HepG2 (cell line): ENCODE data around the gene SLC34A3. TPM values are rescaled to one million over a fixed set of nuclear protein-coding genes. Genes with fewer than 3 reads are reported as not detected.
A peak's percentile ranks its signal among the peaks of the same experiment; 100 is the strongest.

Experiments used
- CC2D1A ChIP-seq: sonication (generic); formaldehyde crosslinking; IDR thresholded peaks from 2 replicates; pipeline ENCODE4 v1.8.1; 2023; ENCODE audit warnings: mild to moderate bottlenecking, missing genetic modification reagents
- CREB1 ChIP-seq, 2 experiments: fragments of 450-650 bp in 1 of 2; IDR thresholded peaks; 2 replicates each; pipeline ENCODE4 v1.6.1; 2016 to 2017; ENCODE audit warnings: control low read depth in 1 of 2, mild to moderate bottlenecking in 1 of 2, missing compliant biosample characterization in 1 of 2, missing genetic modification characterization in 1 of 2
- DNMT1 ChIP-seq: sonication (generic); formaldehyde crosslinking; IDR thresholded peaks from 2 replicates; pipeline ENCODE4 v1.5.1; 2020; ENCODE audit warnings: mild to moderate bottlenecking, missing genetic modification reagents
- FOXA1 ChIP-seq, 2 experiments: fragments of 450-650 bp in 1 of 2; sonication (generic) in 1 of 2; formaldehyde crosslinking in 1 of 2; IDR thresholded peaks; 2 replicates each; pipeline versions ENCODE4 v1.4.0 to v1.6.1; 2016 to 2020; ENCODE audit warnings: missing genetic modification reagents in 1 of 2
- FOXK2 ChIP-seq: fragments of 450-650 bp; IDR thresholded peaks from 2 replicates; pipeline ENCODE4 v1.6.1; 2016
- HNRNPUL1 ChIP-seq: fragments of 200-400 bp; formaldehyde crosslinking; IDR thresholded peaks from 2 replicates; pipeline ENCODE4 v1.6.1; 2017; ENCODE audit warnings: low read depth, mild to moderate bottlenecking, low read length, moderate library complexity
- JUNB ChIP-seq: sonication (generic); formaldehyde crosslinking; IDR thresholded peaks from 2 replicates; pipeline ENCODE4 v1.8.0; 2022; ENCODE audit warnings: missing genetic modification reagents, mild to moderate bottlenecking, borderline replicate concordance
- MYNN ChIP-seq: sonication (generic); formaldehyde crosslinking; IDR thresholded peaks from 2 replicates; pipeline ENCODE4 v1.4.0; 2020; ENCODE audit warnings: mild to moderate bottlenecking, low read depth, missing genetic modification reagents
- NR1H2 ChIP-seq: sonication (generic); formaldehyde crosslinking; IDR thresholded peaks from 2 replicates; pipeline ENCODE4 v1.8.1; 2022; ENCODE audit warnings: low read depth, missing genetic modification reagents, borderline replicate concordance
- NRL ChIP-seq: sonication (generic); formaldehyde crosslinking; IDR thresholded peaks from 2 replicates; pipeline ENCODE4 v1.5.0; 2020; ENCODE audit warnings: missing genetic modification reagents, mild to moderate bottlenecking, moderate library complexity, borderline replicate concordance
- PPARG ChIP-seq: conservative IDR thresholded peaks from 2 replicates; pipeline ENCODE4 v1.6.1; 2016; ENCODE audit warnings: missing biosample characterization, missing genetic modification reagents
- RBAK ChIP-seq: sonication (generic); formaldehyde crosslinking; IDR thresholded peaks from 2 replicates; pipeline ENCODE4 v1.5.1; 2020; ENCODE audit warnings: mild to moderate bottlenecking, missing genetic modification reagents
- RCOR2 ChIP-seq: IDR thresholded peaks from 2 replicates; pipeline ENCODE4 v1.6.1; 2016; ENCODE audit warnings: missing biosample characterization, missing genetic modification reagents
- RORA ChIP-seq: sonication (generic); formaldehyde crosslinking; IDR thresholded peaks from 2 replicates; pipeline ENCODE4 v1.5.0; 2020; ENCODE audit warnings: mild to moderate bottlenecking, missing genetic modification reagents, moderate library complexity
- SIN3B ChIP-seq: fragments of 150-350 bp; IDR thresholded peaks from 2 replicates; pipeline ENCODE4 v1.6.1; 2014; ENCODE audit warnings: low read length
- SMAD3 ChIP-seq: sonication (generic); formaldehyde crosslinking; IDR thresholded peaks from 2 replicates; pipeline ENCODE4 v1.4.0; 2020; ENCODE audit warnings: missing genetic modification reagents
- TCF7L2 ChIP-seq: IDR thresholded peaks from 2 replicates; pipeline ENCODE4 v1.6.1; 2011; ENCODE audit warnings: mild to moderate bottlenecking, low read depth, low read length, moderate library complexity
- YY1 ChIP-seq: IDR thresholded peaks from 2 replicates; pipeline ENCODE4 v1.6.1; 2011; ENCODE audit warnings: low read length, low read depth, moderate library complexity, mild to moderate bottlenecking; ENCODE audit not compliant: insufficient read depth, insufficient replicate concordance
- ZFAT ChIP-seq: sonication (generic); formaldehyde crosslinking; conservative IDR thresholded peaks from 2 replicates; pipeline ENCODE4 v1.8.1; 2023; ENCODE audit warnings: missing genetic modification reagents, inconsistent platforms
- ZFP62 ChIP-seq: sonication (generic); formaldehyde crosslinking; IDR thresholded peaks from 2 replicates; pipeline ENCODE4 v1.4.0; 2020; ENCODE audit warnings: missing genetic modification reagents
- ZMYM4 ChIP-seq: sonication (generic); formaldehyde crosslinking; IDR thresholded peaks from 2 replicates; pipeline ENCODE4 v1.8.1; 2023; ENCODE audit warnings: mild to moderate bottlenecking, missing genetic modification reagents
- ZNF274 ChIP-seq: sonication (generic); formaldehyde crosslinking; IDR thresholded peaks from 2 replicates; pipeline ENCODE4 v1.5.1; 2020; ENCODE audit warnings: mild to moderate bottlenecking, missing genetic modification reagents
- ZNF350 ChIP-seq: sonication (generic); formaldehyde crosslinking; IDR thresholded peaks from 2 replicates; pipeline ENCODE4 v1.4.0; 2020; ENCODE audit warnings: mild to moderate bottlenecking, low read depth, missing genetic modification reagents, borderline replicate concordance
- ZNF552 ChIP-seq: sonication (generic); formaldehyde crosslinking; IDR thresholded peaks from 2 replicates; pipeline ENCODE4 v1.9.0; 2022; ENCODE audit warnings: missing genetic modification reagents, mild to moderate bottlenecking, borderline replicate concordance
- ZNF652 ChIP-seq: IDR thresholded peaks from 2 replicates; pipeline ENCODE4 v1.6.1; 2016; ENCODE audit warnings: low read depth, borderline replicate concordance
- ZNF724P ChIP-seq: sonication (generic); formaldehyde crosslinking; IDR thresholded peaks from 2 replicates; pipeline ENCODE4 v1.8.0; 2022; ENCODE audit warnings: missing genetic modification reagents, borderline replicate concordance
- ZNF737 ChIP-seq: sonication (generic); formaldehyde crosslinking; IDR thresholded peaks from 2 replicates; pipeline ENCODE4 v1.5.0; 2020; ENCODE audit warnings: missing genetic modification reagents, mild to moderate bottlenecking, borderline replicate concordance
- ZNF749 ChIP-seq: sonication (generic); formaldehyde crosslinking; IDR thresholded peaks from 2 replicates; pipeline ENCODE4 v1.8.0; 2022; ENCODE audit warnings: mild to moderate bottlenecking, missing genetic modification reagents, moderate library complexity, borderline replicate concordance
- ZSCAN29 ChIP-seq: sonication (generic); formaldehyde crosslinking; conservative IDR thresholded peaks from 2 replicates; pipeline ENCODE4 v1.4.0; 2020; ENCODE audit warnings: mild to moderate bottlenecking, missing genetic modification reagents
- polyA plus RNA-seq, 8 experiments: library from polyadenylated mRNA; depleted of rRNA in 3 of 8; stranded (reverse) in 7 of 8; unstranded in 1 of 8; fragments of >200 nt; fragmentation: Illumina TruSeq in 4 of 8; extraction: Trizol in 4 of 8; gene quantifications; 2 replicates each; pipeline versions ENCODE4 v1.2.1 to v1.2.3, GENCODE V29; 2011 to 2016; ENCODE audit warnings: low read depth in 4 of 8, missing spikeins in 1 of 8, mixed read lengths in 1 of 8; ENCODE audit not compliant: insufficient read depth in 1 of 8
- total RNA-seq, 5 experiments: library from RNA; depleted of rRNA; stranded (reverse); fragments of >200 nt; fragmentation: Illumina TruSeq; extraction: Trizol; gene quantifications; 2 replicates each; pipeline ENCODE4 v1.2.3, GENCODE V29; 2016; ENCODE audit warnings: low read depth in 1 of 5
- TF ChIP-seq, protein P1 (sequence below): sonication (generic); formaldehyde crosslinking; IDR thresholded peaks from 2 replicates; pipeline ENCODE4 v1.4.0; 2020; ENCODE audit warnings: mild to moderate bottlenecking, missing genetic modification reagents
- TF ChIP-seq, protein P2 (sequence below): conservative IDR thresholded peaks from 2 replicates; pipeline ENCODE4 v1.6.1; 2018; ENCODE audit warnings: missing genetic modification reagents

SLC34A3 gene
- total and polyA plus RNA-seq, 2 of the 13 experiments (the other 11 are each of a cell fraction or from before 2014, with no cell fraction given), result 0.07 to 1.0 TPM

DNA sequence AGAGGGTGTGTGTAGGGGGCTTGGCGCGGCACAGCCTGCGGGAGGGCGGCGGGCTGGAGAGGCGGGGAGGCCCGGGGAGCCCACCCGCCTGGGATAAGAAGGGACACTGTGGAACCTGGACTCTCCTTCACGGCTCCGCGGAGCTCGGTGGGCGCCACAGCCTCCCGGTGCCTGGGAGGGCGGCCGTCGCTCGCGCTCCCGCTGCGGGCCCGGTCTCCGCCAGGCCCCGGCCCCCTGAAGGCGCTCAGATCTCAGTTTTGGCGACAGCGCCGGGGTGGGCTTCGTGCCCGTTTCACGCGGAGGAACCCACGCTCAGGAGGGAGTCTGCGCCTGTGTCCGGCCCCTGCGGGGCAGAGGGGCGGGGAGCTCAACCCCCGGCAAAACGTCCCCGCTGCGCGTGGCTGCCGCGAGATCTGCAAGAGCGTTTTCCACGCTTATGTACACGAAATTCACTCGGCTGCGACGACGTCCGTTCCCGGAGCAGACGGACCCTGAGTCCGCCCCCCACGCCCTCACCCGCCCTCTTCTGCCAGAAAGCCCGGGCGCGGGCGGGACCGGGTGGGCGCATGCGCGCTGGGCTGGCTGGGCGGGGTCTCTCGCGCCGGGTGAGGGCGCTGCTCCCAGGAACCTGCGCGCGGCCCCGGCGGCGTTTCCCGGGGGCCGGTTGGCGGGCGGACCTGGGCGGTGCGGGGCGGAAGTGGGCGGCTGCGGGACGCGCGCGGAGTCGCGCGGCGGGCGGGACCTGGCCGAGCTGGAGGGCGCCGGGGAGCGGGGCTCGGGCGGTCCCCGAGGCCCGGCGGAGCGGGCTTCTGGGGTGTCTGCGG lies 24.1 kb downstream of the SLC34A3 start, which contains the start of gene NELFB (continued):
- TF ChIP-seq DNMT1 (CRISPR knock-in tag) (no peak), ZNF350 (no peak), ZNF274 (no peak), ZFP62 (CRISPR knock-in tag) (no peak; the same call in 1 of the 2 replicates), ZNF652 (CRISPR knock-in tag) (no peak), PPARG (CRISPR knock-in tag) (0 out of 2 replicates have a peak, but pooled peaks have one; percentile 47), ZNF749 (CRISPR knock-in tag) (no peak), ZNF737 (no peak), NRL (CRISPR knock-in tag) (peak; percentile 36; the same call in 1 of the 2 replicates), SMAD3 (CRISPR knock-in tag) (no peak), MYNN (CRISPR knock-in tag) (no peak), SIN3B (peak; percentile 78; the same call in 1 of the 2 replicates), RORA (CRISPR knock-in tag) (no peak), NR1H2 (CRISPR knock-in tag) (no peak), RBAK (CRISPR knock-in tag) (no peak), YY1 (peak; percentile 84), HNRNPUL1 (no peak), RCOR2 (CRISPR knock-in tag) (no peak), TCF7L2 (no peak), ZNF724P (CRISPR knock-in tag) (no peak), ZNF552 (CRISPR knock-in tag) (no peak), FOXK2 (no peak), CREB1 (IDR thresholded peaks at IDR 0.05) (no peak), CREB1 (CRISPR knock-in tag; IDR thresholded peaks at IDR 0.05) (no peak), CC2D1A (CRISPR knock-in tag) (no peak), FOXA1 (IDR thresholded peaks at IDR 0.05) (no peak), FOXA1 (CRISPR knock-in tag; IDR thresholded peaks at IDR 0.05) (peak; percentile 55), ZSCAN29 (CRISPR knock-in tag) (no peak), JUNB (CRISPR knock-in tag) (no peak), ZMYM4 (peak; percentile 29; the same call in 1 of the 2 replicates), ZFAT (CRISPR knock-in tag) (no peak)
- TF ChIP-seq, protein P1, sequence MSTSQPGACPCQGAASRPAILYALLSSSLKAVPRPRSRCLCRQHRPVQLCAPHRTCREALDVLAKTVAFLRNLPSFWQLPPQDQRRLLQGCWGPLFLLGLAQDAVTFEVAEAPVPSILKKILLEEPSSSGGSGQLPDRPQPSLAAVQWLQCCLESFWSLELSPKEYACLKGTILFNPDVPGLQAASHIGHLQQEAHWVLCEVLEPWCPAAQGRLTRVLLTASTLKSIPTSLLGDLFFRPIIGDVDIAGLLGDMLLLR (CRISPR knock-in tag), result no peak
- TF ChIP-seq, protein P2, sequence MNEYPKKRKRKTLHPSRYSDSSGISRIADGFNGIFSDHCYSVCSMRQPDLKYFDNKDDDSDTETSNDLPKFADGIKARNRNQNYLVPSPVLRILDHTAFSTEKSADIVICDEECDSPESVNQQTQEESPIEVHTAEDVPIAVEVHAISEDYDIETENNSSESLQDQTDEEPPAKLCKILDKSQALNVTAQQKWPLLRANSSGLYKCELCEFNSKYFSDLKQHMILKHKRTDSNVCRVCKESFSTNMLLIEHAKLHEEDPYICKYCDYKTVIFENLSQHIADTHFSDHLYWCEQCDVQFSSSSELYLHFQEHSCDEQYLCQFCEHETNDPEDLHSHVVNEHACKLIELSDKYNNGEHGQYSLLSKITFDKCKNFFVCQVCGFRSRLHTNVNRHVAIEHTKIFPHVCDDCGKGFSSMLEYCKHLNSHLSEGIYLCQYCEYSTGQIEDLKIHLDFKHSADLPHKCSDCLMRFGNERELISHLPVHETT (CRISPR knock-in tag), result peak; percentile 8; the same call in 1 of the 2 replicates
